Ovary (tissue), 3 donors: ENCODE data around the gene KMT2A.

Source experiments
- CTCF ChIP-seq, 3 donors: fragments of 450-650 bp in 2 of 3; fragments of 200-600 bp in 1 of 3; IDR thresholded peaks; one replicate each; pipeline versions ENCODE4 v1.5.1 to v1.8.0; 2016 to 2022; ENCODE audit warnings: antibody characterized with exemption in 3 of 3, mild to moderate bottlenecking in 1 of 3
- EP300 ChIP-seq: sonication (generic); formaldehyde crosslinking; IDR thresholded peaks from one replicate; pipeline ENCODE4 v1.6.1; 2017; ENCODE audit warnings: antibody characterized with exemption
- POLR2A ChIP-seq: fragments of 450-650 bp; IDR thresholded peaks from one replicate; pipeline ENCODE4 v1.6.1; 2017; ENCODE audit warnings: antibody characterized with exemption, mild to moderate bottlenecking, moderate library complexity
- donor health status: DM: no; HTN: no; CAD: no.

GRCh38 chr11:118537409-118537980, 101.2 kb downstream of the KMT2A start:
- no peak for TF ChIP-seq CTCF (IDR thresholded peaks at IDR 0.05)
- no peak for TF ChIP-seq EP300
- TF ChIP-seq POLR2A, result no peak
